HG03439 (cell line): Measurements from ENCODE around the gene LAIR2.
A peak's percentile ranks its signal among the peaks of the same experiment; 100 is the strongest.
"Not testable (repeated sequence)": the region's sequence is repeated elsewhere in the genome, so short reads cannot be mapped to it uniquely, and the experiment has no call there.

Source experiments
- ATAC-seq: cut with Tn5 transposase; IDR thresholded peaks from one replicate; pipeline ENCODE4 v1.9.1; 2021; ENCODE audit warnings: mild to moderate bottlenecking, moderate library complexity; ENCODE audit not compliant: unreplicated experiment

LAIR2 gene

DNA sequence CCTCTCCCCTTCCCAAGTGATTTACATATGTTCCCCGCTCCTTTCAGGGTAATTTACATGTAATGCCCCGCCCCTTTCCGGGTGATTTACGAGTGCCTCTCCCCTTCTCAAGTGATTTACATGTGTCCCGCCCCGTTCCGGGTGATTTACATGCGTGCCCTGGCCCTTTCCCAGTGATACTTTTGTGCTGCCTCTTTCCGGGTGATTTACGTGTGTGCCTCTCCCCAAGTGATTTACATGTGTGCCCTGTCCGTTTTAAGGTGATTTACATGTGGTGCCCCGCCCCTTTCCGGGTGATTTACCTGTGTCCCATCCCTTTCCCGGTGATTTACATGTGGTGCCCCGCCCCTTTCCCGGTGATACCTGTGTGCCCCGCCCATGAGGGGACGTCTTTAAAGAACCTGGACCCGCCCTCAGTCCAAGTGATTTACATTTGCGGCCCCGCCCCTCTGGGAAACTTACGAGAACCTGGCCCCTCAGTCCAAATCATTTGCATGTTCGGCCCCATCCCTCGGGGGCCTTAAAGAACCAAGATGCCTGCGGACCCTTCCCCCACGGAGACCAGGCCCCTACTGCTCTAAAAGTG lies 38.5 kb upstream of the LAIR2 start:
- ATAC-seq = peak; percentile 46

DNA sequence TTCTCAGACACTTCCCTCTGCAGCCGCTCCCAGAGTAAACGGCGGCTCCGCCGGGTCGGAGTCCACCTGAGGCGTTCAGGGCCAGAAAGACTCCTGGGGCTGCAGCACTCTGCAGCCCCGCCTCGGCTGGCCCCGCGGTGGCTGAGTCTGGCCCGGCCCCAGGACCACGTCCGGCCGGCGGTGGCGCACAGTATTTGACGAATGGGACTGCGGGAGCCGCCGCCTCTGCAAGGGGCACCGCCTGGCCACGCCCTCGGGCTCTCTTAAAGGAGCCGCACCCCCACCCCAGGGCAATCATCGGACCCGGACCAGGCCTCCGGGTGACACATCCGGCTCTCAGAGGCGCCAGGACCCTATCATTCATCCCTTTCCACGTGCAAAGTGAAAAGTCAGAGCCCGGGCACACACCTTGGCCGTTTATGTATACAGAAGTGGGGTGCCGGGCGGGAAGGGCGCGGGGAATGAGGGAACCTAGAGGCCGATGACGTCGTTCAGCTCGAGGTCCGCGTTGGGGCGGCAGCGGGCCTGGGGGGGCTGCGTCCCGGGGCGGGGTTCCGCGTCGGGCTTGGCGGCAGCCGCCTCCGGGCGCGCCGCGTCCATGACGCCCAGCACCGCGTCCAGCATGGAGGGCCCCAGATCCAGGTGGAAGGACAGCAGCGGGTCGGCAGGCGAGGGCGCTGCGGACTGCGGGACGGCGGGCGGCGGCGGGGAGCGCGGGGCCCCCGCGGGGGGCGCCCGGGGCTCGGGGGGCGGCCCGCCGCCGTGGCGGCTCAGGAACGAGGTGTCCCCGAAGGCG lies 37.8 kb upstream of the LAIR2 start:
- ATAC-seq = peak; percentile 33

DNA sequence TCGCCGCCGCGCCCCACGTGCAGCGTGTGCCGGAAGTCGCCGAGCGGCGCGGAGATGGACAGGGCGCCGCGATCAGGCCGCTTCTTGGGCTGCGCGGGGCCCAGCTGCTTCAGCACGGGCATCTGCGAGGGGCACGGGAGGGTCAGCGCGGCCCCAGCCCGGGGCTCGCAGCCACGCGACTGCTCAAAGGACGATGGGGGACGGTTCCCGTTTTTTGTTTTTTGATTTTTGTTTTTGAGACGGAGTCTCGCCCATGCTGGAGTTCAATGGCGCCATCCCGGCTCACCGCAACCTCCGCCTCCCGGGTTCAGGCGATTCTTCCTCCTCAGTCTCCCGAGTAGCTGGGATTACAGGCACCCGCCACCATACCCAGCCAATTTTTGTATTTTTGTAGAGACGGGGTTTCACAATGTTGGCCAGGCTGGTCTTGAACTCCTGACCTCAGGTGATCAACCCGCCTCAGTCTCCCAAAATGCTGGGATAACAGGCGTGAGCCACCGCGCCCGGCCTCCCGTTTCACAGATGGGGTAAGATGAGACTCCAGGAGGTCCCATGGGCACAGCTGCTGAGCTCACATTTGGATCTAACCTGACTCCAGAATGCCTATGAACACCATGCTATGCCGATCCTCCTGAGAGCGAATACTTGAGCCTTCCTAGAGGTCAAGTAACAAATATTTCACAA lies 37.1 kb upstream of the LAIR2 start:
- ATAC-seq = no peak

DNA sequence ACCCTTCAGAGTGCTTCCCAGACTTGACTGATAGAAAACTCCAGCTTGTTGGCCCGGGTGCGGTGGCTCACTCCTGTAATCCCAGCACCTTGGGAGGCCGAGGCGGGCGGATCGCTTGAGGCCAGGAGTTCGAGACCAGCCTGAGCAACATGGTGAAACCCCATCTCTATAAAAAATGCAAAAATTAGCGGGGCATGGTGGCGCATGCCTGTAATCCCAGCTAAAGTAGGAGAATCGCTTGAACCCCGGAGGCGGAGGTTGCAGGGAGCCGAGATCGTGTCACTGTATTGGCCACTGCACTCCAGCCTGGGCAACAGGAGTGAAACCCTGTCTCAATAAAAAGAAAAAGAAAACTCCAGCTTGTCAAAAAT lies 36.5 kb upstream of the LAIR2 start:
- not testable (repeated sequence) for ATAC-seq

DNA sequence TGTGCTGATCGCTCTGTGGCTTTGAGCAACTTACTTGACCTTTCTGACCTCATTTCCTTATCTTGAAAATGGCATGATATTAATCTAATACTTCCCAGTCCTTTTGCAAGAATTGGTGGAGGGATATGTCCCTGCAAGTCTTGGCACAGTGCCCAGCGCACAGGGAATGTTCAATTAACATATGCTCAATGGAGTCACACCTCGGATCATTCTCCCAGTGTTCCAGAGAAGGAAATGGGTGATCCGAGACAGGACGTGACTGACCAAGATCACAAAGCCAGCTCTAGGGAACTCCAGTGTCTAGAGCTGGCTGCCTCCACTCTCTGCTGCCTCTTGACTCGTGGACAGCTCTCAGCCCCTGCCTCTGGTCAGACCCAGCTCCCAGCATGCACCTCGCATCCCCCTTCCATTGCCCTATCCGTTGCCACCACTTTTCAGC lies 33.1 kb upstream of the LAIR2 start:
- ATAC-seq = no peak

DNA sequence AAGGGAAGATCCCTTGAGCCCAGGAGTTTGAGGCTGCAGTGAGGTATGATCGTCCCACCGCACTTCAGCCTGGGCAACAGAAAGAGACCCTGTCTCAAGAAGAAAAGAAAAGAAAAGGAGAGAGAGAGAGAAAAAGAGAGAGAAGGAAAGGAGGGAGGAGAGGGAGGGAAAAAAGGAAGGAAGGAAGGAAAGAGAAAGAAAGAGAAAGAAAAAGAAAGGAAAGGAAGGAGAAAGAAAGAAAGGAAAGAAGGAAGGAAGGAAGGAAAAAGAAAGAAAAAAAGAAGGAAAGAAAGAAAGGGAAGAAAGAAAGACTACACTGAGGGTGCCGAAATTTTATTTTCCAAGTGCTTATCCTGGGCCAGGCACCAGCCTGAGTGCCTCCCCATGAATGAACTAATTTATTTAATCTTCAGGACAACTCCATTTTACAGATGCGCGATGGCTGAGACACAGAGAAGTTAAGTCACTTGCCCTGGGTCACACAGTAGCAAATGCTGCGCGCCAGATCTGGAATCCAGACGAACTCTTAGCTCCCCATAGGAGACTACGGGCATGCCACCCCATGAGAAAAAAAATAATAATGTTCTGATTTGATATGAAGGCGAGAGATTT lies 32.2 kb upstream of the LAIR2 start:
- no peak for ATAC-seq

DNA sequence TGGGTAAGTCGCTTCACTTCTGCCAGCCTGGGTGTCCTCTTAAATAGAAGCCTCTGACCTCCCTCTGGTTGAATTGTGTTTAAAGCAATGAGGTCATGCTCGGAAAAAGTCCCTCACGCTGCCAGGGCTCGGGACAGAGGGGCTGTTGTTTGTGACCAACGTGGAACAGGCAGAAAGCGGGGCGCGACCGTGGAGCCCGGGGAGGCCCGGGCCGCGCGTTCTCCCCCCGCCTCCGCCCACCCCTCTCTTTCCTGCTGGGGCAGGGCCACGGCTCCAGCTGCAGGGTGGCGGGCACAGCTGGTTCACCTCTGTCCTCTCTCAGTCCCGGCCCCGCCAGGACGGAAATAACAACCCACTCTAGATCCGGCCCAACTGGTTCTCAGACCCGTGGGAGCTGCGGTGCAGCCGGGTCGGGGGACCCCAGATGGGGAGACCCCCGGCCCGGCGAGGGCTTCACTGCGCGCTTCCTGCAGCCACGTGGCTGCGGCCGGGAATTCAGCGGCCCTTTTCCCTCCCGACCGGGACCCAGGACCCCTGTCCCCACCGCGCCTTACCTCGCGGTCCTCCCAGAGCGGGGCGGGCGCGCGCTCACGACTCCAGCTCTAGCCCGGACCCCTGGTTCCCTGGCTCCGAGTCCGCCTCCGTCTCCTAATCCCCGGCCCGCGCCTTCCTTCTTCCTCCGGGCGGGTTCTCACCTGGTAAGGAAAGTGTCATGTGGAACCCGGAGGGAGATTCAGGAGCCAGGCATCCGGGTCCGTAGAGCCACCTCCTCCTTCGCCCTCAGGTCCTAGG lies 31.4 kb upstream of the LAIR2 start:
- no peak for ATAC-seq

DNA sequence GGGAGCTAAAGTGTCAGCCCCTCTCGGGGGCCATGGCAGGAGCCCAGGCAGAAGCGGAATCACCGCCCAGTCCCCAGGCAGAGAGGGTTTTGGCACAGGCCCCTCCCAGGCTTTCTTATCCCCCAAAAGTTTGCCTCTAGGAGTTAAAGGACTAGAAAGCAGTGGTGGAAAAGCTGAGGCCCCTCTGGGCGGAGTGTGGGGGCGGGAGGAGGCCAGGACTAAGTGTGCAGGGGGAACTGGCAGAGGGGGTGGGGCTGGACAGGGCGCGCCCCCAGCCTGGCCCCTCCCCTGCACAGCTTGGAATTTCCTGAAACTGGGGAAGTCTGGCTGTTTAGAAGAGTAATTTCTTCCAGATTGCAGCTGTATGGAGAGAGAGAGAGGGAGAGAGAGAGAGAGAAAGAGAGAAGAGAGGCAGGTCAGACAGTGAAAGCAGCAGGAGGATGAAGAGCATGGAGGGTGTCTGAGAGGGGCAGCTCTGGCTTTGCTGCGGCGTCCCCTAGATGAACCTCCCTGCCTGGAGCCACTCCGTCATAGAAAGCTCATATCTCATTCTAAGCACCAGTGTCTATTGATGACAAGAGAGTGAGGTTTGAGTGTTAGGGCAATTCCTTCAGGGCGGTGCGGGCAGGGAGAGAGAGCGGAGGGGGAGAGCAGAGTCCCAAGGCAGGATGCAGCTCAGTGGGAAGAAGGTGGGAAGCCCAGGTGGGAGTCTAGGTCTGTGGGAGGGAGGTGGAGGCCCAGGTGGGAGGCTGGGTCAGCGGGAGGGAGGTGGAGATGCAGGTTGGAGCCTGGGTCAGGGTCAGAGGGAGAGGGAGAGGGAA lies 29.4 kb upstream of the LAIR2 start, which contains the start of gene CDC42EP5:
TSS of gene CDC42EP5 (minus strand) at position 226 of the 821 bp plus-strand sequence. CDS start 7,749 bp downstream, outside the sequence.
- no peak for ATAC-seq

DNA sequence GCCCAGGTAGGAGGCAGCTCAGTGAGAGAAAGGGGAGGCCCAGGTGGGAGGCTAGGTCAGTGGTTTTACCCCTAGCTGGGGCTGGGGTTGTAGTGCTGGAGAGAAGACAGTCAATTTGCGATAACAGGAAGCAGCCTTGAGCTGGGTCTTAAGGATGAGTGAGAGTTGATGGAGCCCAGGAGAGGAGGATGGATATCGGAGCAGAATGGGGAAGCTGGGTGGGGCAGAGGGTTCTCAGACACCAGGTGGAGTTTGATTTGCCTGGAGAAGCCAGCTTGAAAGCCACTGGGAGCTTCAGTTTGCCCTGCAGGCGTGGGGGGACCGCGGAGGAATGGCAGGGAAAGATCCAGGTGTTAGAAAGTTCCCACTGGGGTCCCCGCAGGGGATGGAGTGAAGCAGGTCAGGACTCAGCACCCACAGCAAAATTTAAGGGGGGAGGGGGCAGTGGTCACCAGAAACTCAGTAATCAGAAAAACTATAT lies 28.7 kb upstream of the LAIR2 start:
- ATAC-seq = no peak

DNA sequence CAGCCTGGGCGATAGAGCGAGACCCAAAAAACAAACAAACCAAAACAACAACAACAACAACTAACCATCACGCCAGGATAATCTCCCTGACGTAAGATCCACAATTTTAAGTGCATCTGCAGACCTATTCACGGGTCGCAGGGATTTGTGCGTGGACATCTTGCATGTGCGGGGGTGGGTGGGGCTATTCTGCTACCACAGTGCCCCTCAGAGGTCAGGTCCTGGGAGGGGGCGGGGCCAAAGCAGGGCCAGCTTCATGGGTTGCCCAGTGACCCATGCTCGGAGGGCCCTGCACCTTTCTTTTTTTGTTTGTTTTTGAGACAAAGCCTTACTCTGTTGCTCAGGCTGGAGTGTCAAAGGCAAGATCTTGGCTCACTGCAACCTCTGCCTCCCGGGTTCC lies 26.9 kb upstream of the LAIR2 start:
- ATAC-seq = no peak

DNA sequence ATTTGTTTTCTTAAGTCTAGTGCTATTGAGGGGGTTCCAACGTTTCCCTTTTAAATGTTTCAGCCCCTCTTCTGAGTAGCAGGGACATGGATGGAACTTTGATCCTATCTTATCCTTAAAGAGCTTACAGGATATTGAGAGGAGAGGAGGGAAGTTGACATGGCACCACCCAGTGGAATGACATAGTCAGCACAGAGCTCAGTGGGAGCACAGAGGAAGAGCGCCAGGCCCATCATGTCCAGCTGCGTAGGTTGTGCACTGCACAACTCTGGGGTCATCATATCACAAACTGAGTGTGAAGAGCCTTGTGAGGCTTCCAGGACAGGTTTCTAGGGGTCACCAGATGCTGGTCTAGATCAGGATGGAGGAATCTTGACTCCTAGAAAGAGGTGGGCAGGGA lies 25.0 kb upstream of the LAIR2 start:
- no peak for ATAC-seq

DNA sequence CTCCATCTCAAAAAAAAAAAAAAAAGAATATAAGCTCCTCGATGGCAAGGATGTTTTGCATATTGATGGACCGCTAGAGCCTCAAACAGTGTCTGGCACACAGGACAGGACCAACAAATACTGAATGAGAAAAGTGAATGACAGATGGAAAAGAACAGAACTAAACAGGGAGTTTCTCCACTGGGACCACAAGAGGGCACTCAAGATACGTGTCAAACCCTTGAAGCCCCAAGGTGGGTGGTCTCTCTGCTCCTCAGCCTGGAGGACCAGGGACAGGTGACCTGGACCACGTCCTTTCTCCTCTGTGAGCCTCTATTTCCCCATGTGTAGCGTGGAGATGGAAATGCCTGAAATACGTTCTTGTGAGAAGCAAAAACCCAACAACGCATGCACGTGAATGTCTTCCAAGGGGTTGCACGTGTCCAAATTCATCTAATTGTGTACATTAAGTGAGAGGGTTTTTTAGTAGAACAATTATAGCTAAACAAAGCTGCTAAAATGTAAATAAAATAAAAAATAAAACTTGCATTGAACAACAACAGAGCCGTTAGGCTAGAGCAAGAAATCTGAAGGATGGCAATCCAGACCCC lies 23.9 kb upstream of the LAIR2 start:
- ATAC-seq = no peak

DNA sequence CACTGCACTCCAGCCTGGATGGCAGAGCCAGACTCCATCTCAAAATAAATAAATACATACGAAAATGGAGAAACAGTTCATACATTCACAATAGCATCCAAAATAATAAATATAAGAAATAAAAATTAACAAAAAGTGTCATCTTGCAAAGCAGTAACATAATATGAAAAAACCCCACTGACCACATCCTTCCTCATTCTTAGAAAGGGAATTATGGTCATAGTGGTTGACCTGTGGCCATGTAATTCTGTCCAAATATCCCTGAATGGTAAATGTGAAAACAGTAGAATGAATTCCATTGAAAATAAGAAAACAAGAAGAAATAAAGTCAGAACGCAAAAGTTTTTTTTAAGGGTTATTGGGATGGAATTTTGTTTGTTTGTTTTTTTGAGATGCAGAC lies 22.6 kb upstream of the LAIR2 start:
- ATAC-seq = no peak

DNA sequence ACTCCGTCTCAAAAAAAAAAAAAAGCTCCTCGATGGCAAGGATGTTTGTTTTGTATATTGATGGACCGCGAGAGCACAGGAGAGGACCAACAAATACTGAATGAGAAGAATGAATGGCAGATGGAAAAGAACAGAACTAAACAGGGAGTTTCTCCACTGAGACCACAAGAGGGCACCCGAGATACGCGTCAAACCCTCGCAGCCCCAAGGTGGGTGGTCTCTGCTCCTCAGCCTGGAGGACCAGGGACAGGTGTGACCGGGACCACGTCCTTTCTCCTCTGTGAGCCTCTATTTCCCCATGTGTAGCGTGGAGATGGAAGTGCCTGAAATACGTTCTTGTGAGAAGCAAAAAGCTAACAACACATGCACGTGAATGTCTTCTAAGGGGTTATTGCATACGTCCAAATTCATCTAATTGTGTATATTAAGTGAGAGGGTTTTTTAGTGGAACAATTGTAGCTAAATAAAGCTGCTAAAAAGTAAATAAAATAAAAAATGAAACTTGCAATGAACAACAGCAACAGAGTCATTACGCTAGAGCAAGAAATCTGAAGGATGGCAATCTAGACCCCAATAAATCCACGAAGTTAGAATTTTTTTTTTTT lies 21.2 kb upstream of the LAIR2 start:
- no peak for ATAC-seq

DNA sequence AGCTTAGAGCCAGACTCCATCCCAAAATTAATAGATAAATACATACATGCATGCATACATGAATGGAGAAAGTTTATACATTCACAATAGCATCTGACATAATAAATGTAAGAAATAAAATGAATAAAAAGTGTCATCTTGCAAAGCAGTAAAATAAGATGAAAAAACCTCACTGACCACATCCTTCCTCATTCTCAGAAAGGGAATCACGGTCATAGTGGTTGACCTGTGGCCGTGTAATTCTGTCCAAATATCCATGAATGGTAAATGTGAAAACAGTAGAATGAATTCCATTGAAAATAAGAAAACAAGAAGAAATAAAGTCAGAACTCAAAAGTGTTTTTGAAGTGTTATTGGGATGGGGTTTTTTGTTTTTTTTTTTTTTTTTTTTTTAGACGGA lies 19.7 kb upstream of the LAIR2 start:
- ATAC-seq = no peak

DNA sequence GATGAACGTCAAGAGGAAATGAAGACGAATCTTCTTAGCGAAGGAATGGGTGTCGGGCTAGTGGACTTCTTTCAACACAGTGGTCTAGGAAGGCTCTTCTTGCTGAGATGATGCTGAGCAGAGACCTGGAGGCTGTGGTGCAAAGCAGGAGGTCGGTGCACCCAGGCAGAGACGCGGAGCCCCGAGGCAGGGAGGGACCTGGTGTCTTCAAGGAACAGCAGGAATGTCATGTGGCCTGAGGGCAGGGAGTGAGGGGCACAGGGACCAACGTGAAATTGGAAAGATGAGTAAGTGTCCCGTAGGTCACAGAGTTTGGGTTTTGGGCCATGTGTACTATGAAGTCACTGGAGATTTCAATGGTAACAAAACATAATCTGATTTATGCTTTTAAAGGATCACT lies 18.2 kb upstream of the LAIR2 start:
- no peak for ATAC-seq

DNA sequence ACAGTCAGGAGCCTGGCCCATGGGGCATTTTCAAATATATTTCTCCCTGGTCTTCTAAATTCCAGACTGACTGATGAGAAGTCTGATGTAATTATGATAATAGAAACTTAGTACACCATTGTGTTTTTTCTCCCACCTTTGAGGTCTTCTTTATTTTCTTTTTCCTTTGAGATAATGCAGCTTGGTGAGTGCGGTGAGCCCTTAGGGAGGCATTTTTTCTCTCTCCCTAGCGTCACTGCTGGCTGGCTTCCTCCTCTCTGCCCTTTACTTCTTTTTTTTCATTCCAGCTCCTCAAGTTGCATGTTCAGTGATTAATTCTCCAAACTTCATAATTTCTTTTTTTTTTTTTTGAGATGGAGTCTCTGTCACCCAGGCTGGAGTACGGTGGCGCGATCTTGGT lies 16.8 kb upstream of the LAIR2 start:
- ATAC-seq = no peak

DNA sequence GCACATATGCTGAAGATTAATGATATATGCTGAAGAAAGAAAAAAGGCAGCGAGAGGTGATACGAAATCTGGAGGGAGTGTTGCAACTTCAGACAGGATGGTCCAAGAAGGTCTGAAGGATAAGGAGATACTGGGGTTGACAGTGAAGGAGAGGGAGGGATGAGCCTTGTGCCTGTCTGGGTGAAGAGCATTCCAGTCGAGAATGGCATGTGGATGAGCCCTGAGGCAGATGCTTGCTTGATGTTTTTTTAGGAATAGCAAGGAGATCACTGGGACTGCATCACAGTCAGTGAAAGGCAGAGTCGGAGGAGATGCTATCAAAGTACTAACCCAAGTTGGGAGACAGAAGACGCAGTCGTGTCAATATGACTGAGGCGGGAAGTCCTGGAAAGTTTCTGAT lies 13.3 kb upstream of the LAIR2 start:
- no peak for ATAC-seq

DNA sequence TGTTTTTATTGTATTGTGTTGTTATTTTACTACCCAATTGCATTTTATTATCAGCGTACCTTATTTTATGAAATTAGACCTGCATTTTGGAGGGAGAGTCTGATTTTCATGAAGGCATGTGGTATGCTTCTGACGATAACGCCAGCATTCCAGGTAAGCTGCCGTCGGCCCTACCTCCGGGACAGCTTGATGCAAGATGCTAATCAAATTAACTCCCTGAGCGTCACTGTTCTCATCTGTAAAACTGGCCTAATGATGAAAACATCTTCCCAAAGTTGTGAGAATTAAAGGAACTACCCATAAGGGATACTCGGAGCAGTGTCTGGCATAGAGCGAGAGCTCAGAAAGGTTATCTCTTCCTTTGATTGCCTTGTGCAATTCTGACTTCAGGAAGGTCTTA lies 12.9 kb upstream of the LAIR2 start:
- no peak for ATAC-seq
